Metanephros (tissue), 1 donor: Measurements from ENCODE around the gene BUB1. TPM values are rescaled to one million over a fixed set of nuclear protein-coding genes. Genes with fewer than 3 reads are reported as not detected.

Experiments used
- total RNA-seq: library from RNA; depleted of rRNA; stranded (reverse); fragments of >200 nt; gene quantifications from one replicate; pipeline ENCODE4 v1.2.3, GENCODE V29; 2014

BUB1 gene
- 20.3 TPM for total RNA-seq

GRCh38 chr2:110677530-110678456 lies at the start of gene BUB1:
TSS of gene BUB1 (minus strand) at chr2:110678063. CDS start at chr2:110677995, 68 bp downstream.

Other genes with a start within 250 kb of the BUB1 start
- gene LIMS4, start 205.2 kb downstream of the BUB1 start, total RNA-seq = 4.4 TPM
- gene RGPD6, start 100.8 kb downstream of the BUB1 start, total RNA-seq = 39.6 TPM
- 0.99 TPM for gene ACOXL, start 54.5 kb upstream of the BUB1 start, total RNA-seq